ENCODE results near the gene ATIC. TPM values are rescaled to one million over a fixed set of nuclear protein-coding genes. Genes with fewer than 3 reads are reported as not detected.

The ATIC gene
- total and polyA plus RNA-seq, 12 donors, result 33.7 to 164 (median 83.3) TPM

- H3K9me3 ChIP-seq (replicated peaks in 1 of 3), result no peaks in the 10 kb centered on the region
- intact Hi-C loops (cut with DNase I), result no loop called here
- H3K36me3 ChIP-seq (replicated peaks in 1 of 2), result no peaks in the 10 kb centered on the region
- H3K27ac ChIP-seq, result no peak overlapping the region
- WGBS, 4 donors, result 89 to 92% (median 91%) methylated on average over 4 of the region's 4 CpGs
- H3K4me1 ChIP-seq (replicated peaks in 1 of 2), result no peaks in the 10 kb centered on the region
- TF ChIP-seq POLR2A (IDR thresholded peaks at IDR 0.05), result no peak
- no peak for TF ChIP-seq CTCF (IDR thresholded peaks at IDR 0.05)
- no peak overlapping the region for H3K4me3 ChIP-seq
- H3K27me3 ChIP-seq, result no peaks in the 10 kb centered on the region
- no peak for DNase-seq
Observed at GRCh38 chr2:215264374-215264773, 47.5 kb upstream of the ATIC start.

- intact Hi-C loops (cut with DNase I), result no loop called here
- H3K4me3 ChIP-seq, result peak overlapping the region in 1 of 4 donors; percentile 23
Observed at GRCh38 chr2:215269397-215270117, 42.3 kb upstream of the ATIC start.

GRCh38 chr2:215270118-215270451 lies 41.8 kb upstream of the ATIC start:
- H3K9me3 ChIP-seq (replicated peaks in 1 of 3), result no peaks in the 10 kb centered on the region
- intact Hi-C loops (cut with DNase I), result no loop called here
- H3K36me3 ChIP-seq (replicated peaks in 1 of 2), result no peaks in the 10 kb centered on the region

More at GRCh38 chr2:215269397-215270117, 42.3 kb upstream of the ATIC start:
- DNase-seq, result peak; percentile 47 to 77 (median 59)
- no peak overlapping the region for H3K27ac ChIP-seq
- WGBS, 4 donors, result 17 to 20% (median 18%) methylated on average over 12 of the region's 12 CpGs
- no peaks in the 10 kb centered on the region for H3K36me3 ChIP-seq (replicated peaks in 1 of 2)
- H3K9me3 ChIP-seq (replicated peaks in 1 of 3), result no peaks in the 10 kb centered on the region
- peaks cover 0 to 4% of the 10 kb centered on the region in 2 donors for H3K4me1 ChIP-seq (replicated peaks in 1 of 2)
- H3K27me3 ChIP-seq, result no peaks in the 10 kb centered on the region
- TF ChIP-seq CTCF (IDR thresholded peaks at IDR 0.05), result peak; percentile 37 to 85 (median 67)
- no peak for TF ChIP-seq POLR2A (IDR thresholded peaks at IDR 0.05)

GRCh38 chr2:215271446-215271845 lies 40.4 kb upstream of the ATIC start:
- H3K36me3 ChIP-seq (replicated peaks in 1 of 2), result no peaks in the 10 kb centered on the region
- H3K9me3 ChIP-seq (replicated peaks in 1 of 3), result no peaks in the 10 kb centered on the region
- intact Hi-C loops (cut with DNase I), result no loop called here
- no peaks in the 10 kb centered on the region for H3K27me3 ChIP-seq
- no peak overlapping the region for H3K27ac ChIP-seq
- 82 to 91% (median 88%) methylated on average over 2 of the region's 2 CpGs for WGBS, 4 donors
- TF ChIP-seq CTCF (IDR thresholded peaks at IDR 0.05) (no peak), POLR2A (IDR thresholded peaks at IDR 0.05) (no peak)
- peaks cover 0 to 4% of the 10 kb centered on the region in 2 donors for H3K4me1 ChIP-seq (replicated peaks in 1 of 2)
- no peak overlapping the region for H3K4me3 ChIP-seq
- no peak for DNase-seq

More at GRCh38 chr2:215270118-215270451, 41.8 kb upstream of the ATIC start:
- no peak for DNase-seq
- TF ChIP-seq CTCF (IDR thresholded peaks at IDR 0.05) (peak in 1 of 6 experiments; percentile 15), POLR2A (IDR thresholded peaks at IDR 0.05) (no peak)
- H3K27me3 ChIP-seq, result no peaks in the 10 kb centered on the region
- 53 to 60% (median 56%) methylated on average over 4 of the region's 4 CpGs for WGBS, 4 donors
- H3K4me3 ChIP-seq, result no peak overlapping the region
- peaks cover 0 to 4% of the 10 kb centered on the region in 2 donors for H3K4me1 ChIP-seq (replicated peaks in 1 of 2)
- no peak overlapping the region for H3K27ac ChIP-seq

All from adrenal gland (tissue), 12 donors.